K562 (cell line): ENCODE measurements around the gene RAD51AP1. TPM values are rescaled to one million over a fixed set of nuclear protein-coding genes. Genes with fewer than 3 reads are reported as not detected.
A peak's percentile ranks its signal among the peaks of the same experiment; 100 is the strongest.

Experiments
- ATAC-seq: fragments of 200-7000 bp; cut with Tn5 transposase; 3 replicates; pipeline ENCODE4 v1.9.1; 2020; ENCODE audit warnings: moderate library complexity
- BruUV-seq: library from RNA; stranded (reverse); fragments of 400-500 nt; replicated peaks from 2 replicates; lab custom pipeline; 2021; lab: Mats Ljungman, UMichigan
- CTCF ChIA-PET: fragments of 300-600 bp; formaldehyde crosslinking; extraction: SDS; loops from one replicate; lab custom pipeline; 2021; ENCODE audit warnings: low intra/inter-chr PET ratio; lab: Yijun Ruan, JAX
- POLR2A ChIA-PET: fragments of 300-600, 350-650 bp; sonication (Branson Sonifier 250); formaldehyde crosslinking; extraction: SDS; loops from one replicate; lab custom pipeline; 2021; ENCODE audit warnings: antibody characterized with exemption, inconsistent platforms; lab: Yijun Ruan, JAX
- DNase-seq, 4 experiments: peaks; one replicate each; pipeline versions ENCODE4 v3.0.0 to v3.0.0-alpha.2; 2011 to 2018; ENCODE audit warnings: low spot score in 3 of 4, mixed read lengths in 3 of 4; ENCODE audit errors: extremely low read depth in 1 of 4
- FAIRE-seq: peaks from 2 replicates; lab custom pipeline; 2011; peaks lifted over from hg19 to GRCh38; lab: Jason Lieb, UNC
- H2AFZ ChIP-seq: 2 replicates; pipeline ENCODE4 v1.6.0; 2011; ENCODE audit warnings: low read depth, low read length, control low read depth, inconsistent platforms
- H3K27ac ChIP-seq: fragments of 200-600 bp; 3 replicates; pipeline ENCODE4 v1.8.0; 2011; ENCODE audit warnings: low read depth, mild to moderate bottlenecking, control low read depth, inconsistent platforms, low read length, moderate library complexity, mixed read lengths; ENCODE audit errors: extremely low read depth
- H3K27me3 ChIP-seq, 2 experiments: fragments of 300-600 bp in 1 of 2; 2 replicates in 1 of 2; 3 replicates in 1 of 2; pipeline versions ENCODE4 v1.6.0 to v1.8.0; 2011; ENCODE audit warnings: inconsistent platforms in 2 of 2, low read length in 2 of 2, mild to moderate bottlenecking in 1 of 2, mixed read lengths in 1 of 2, moderate library complexity in 1 of 2; ENCODE audit not compliant: control insufficient read depth in 2 of 2, insufficient read depth in 2 of 2
- H3K36me3 ChIP-seq: fragments of 300-600 bp; 3 replicates; pipeline ENCODE4 v1.8.0; 2011; ENCODE audit warnings: mild to moderate bottlenecking, low read length, inconsistent platforms; ENCODE audit not compliant: control insufficient read depth, insufficient read depth
- H3K4me1 ChIP-seq, 2 experiments: fragments of 200-600 bp in 1 of 2; replicated peaks in 1 of 2; 2 replicates in 1 of 2; 3 replicates in 1 of 2; pipeline versions ENCODE4 v1.5.1 to v1.8.0; 2011; ENCODE audit warnings: inconsistent platforms in 2 of 2, low read length in 2 of 2, mild to moderate bottlenecking in 1 of 2, mixed read lengths in 1 of 2, moderate library complexity in 1 of 2; ENCODE audit not compliant: control insufficient read depth in 2 of 2, insufficient read depth in 2 of 2
- H3K4me2 ChIP-seq: 2 replicates; pipeline ENCODE4 v1.6.1; 2011; ENCODE audit warnings: low read length, control low read depth, inconsistent platforms, mixed read lengths; ENCODE audit not compliant: insufficient read depth
- H3K4me3 ChIP-seq: fragments of 200-600 bp; sonication (generic), shearing (Covaris generic); 2 replicates; pipeline ENCODE4 v1.5.1; 2016; ENCODE audit warnings: control low read depth, inconsistent platforms
- H3K79me2 ChIP-seq: fragments of 200-600 bp; 3 replicates; pipeline ENCODE4 v1.8.0; 2011; ENCODE audit warnings: low read length, inconsistent platforms; ENCODE audit not compliant: control insufficient read depth, insufficient read depth
- H3K9ac ChIP-seq, 2 experiments: 2 replicates each; pipeline versions ENCODE4 v1.6.0 to v1.6.1; 2011; ENCODE audit warnings: low read depth in 2 of 2, low read length in 2 of 2, control low read depth in 1 of 2, inconsistent platforms in 1 of 2, mild to moderate bottlenecking in 1 of 2, mixed read lengths in 1 of 2; ENCODE audit not compliant: insufficient read depth in 1 of 2
- H3K9me1 ChIP-seq: one replicate; pipeline ENCODE4 v1.6.0; 2011; ENCODE audit warnings: inconsistent platforms, mild to moderate bottlenecking, low read length, moderate library complexity; ENCODE audit not compliant: control insufficient read depth, insufficient read depth
- H3K9me3 ChIP-seq: replicated peaks from 2 replicates; pipeline ENCODE4 v1.5.1; 2011; ENCODE audit warnings: low read depth, low read length, inconsistent platforms; ENCODE audit not compliant: control insufficient read depth, insufficient read depth
- H4K20me1 ChIP-seq: replicated peaks from 2 replicates; pipeline ENCODE4 v1.6.1; 2011; ENCODE audit warnings: low read length, inconsistent platforms, mixed read lengths; ENCODE audit not compliant: control insufficient read depth, insufficient read depth
- BRD9 ChIP-seq: fragments of 450-650 bp; IDR thresholded peaks from 2 replicates; pipeline ENCODE4 v1.6.1; 2018; ENCODE audit warnings: low read depth; ENCODE audit not compliant: partially characterized antibody
- FOS ChIP-seq: IDR thresholded peaks from 3 replicates; pipeline ENCODE4 v1.6.1; 2011; ENCODE audit not compliant: insufficient read length; ENCODE audit errors: extremely low read depth
- NR2C2 ChIP-seq, 2 experiments: fragments of 200-800 bp in 1 of 2; sonication (Bioruptor generic) in 1 of 2; sonication (generic) in 1 of 2; formaldehyde crosslinking in 1 of 2; IDR thresholded peaks; 2 replicates each; pipeline versions ENCODE4 v1.6.1 to v1.8.0; 2016 to 2022; ENCODE audit warnings: mild to moderate bottlenecking in 1 of 2, missing compliant biosample characterization in 1 of 2, missing genetic modification characterization in 1 of 2, missing genetic modification reagents in 1 of 2
- RCOR1 ChIP-seq, 2 experiments: IDR thresholded peaks; 2 replicates each; pipeline ENCODE4 v1.6.1; 2012; ENCODE audit warnings: low read depth in 2 of 2, low read length in 2 of 2, borderline replicate concordance in 1 of 2, improper control_type of control experiment in 1 of 2
- ZNF347 ChIP-seq: fragments of 450-650 bp; formaldehyde crosslinking; IDR thresholded peaks from 2 replicates; pipeline ENCODE4 v1.4.0; 2020; ENCODE audit warnings: low read depth, mild to moderate bottlenecking, moderate library complexity
- ZNF408 ChIP-seq: fragments of 250-450 bp; sonication (Bioruptor Pico); IDR thresholded peaks from 2 replicates; pipeline ENCODE4 v1.4.0; 2020; ENCODE audit warnings: low read depth, mild to moderate bottlenecking, moderate library complexity
- ZZZ3 ChIP-seq: fragments of 450-650 bp; IDR thresholded peaks from 2 replicates; pipeline ENCODE4 v1.6.1; 2016; ENCODE audit warnings: antibody characterized with exemption, mild to moderate bottlenecking, moderate library complexity
- WGBS: fragments of 100-300 bp; shearing (Covaris generic); methylation state at CpG from one replicate; pipeline ENCODE4 v1.1.6; 2016; ENCODE audit warnings: low coverage, mixed read lengths; ENCODE audit not compliant: insufficient coverage; ENCODE audit errors: missing lambda C conversion rate; 5-methylcytosine and 5-hydroxymethylcytosine counted together
- in situ Hi-C: fragments of 300-500 bp; cut with MboI; formaldehyde crosslinking; loops from 4 replicates; pipeline ENCODE4 v1.15.0; 2018; ENCODE audit warnings: inconsistent platforms, mixed read lengths
- intact Hi-C: fragments of 100-400 bp; cut with micrococcal nuclease; formaldehyde crosslinking; loops from 2 replicates; pipeline ENCODE4 v1.14.2; 2022
- polyA plus RNA-seq, 8 experiments: library from polyadenylated mRNA; depleted of rRNA in 4 of 8; stranded (reverse) in 5 of 8; unstranded in 3 of 8; fragments of >200 nt; fragmentation: Nextera tagmentation in 2 of 8; fragmentation: Illumina TruSeq in 1 of 8; extraction: Ambion mirVana in 2 of 8; extraction: Trizol in 1 of 8; gene quantifications; 2 replicates each; pipeline versions ENCODE4 v1.2.1 to v1.2.3, GENCODE V29; 2011 to 2014; ENCODE audit warnings: inconsistent platforms in 1 of 8, missing spikeins in 1 of 8
- total RNA-seq, 7 experiments: library from RNA; depleted of rRNA in 6 of 7; stranded (reverse); fragments of >200 nt in 6 of 7; fragmentation: Illumina TruSeq in 2 of 7; extraction: Trizol in 2 of 7; gene quantifications; 2 replicates each; pipeline versions ENCODE4 v1.2.1 to v1.2.3, GENCODE V29; 2011 to 2021; ENCODE audit warnings: low replicate concordance in 1 of 7

RAD51AP1 gene
- total and polyA plus RNA-seq, 9 of the 15 experiments (the other 6 are each of a cell fraction or from before 2014, with no cell fraction given) = 43.8 to 111 (median 89.1) TPM

GRCh38 chr12:4587108-4587507 lies 48.4 kb downstream of the RAD51AP1 start:
- DNase-seq (no peak), FAIRE-seq (no peak), ATAC-seq (no peak)
- BruUV-seq = no TSS peak
- ChIA-PET CTCF (no interaction called here), POLR2A (no interaction called here)
- Histone ChIP-seq H3K36me3 (no peaks in the 10 kb centered on the region), H3K9ac (no peak overlapping the region), H3K9me1 (no peaks in the 10 kb centered on the region), H3K27ac (no peak overlapping the region), H3K4me3 (no peak overlapping the region), H3K4me1 (no peaks in the 10 kb centered on the region), H4K20me1 (no peaks in the 10 kb centered on the region), H3K27me3 (peaks cover 2 to 26% of the 10 kb centered on the region in 2 experiments; a peak in 3 of 5 replicates), H3K79me2 (no peaks in the 10 kb centered on the region), H2AFZ (peak overlapping the region; percentile 23; the same call in 1 of the 2 replicates), H3K4me2 (no peak overlapping the region), H3K9me3 (no peaks in the 10 kb centered on the region)
- WGBS = 6% methylated on average over 6 of the region's 9 CpGs
- in situ Hi-C loops = no loop called here
- intact Hi-C loops = no loop called here
- TF ChIP-seq ZZZ3 (no peak), FOS (no peak), NR2C2 (CRISPR knock-in tag; IDR thresholded peaks at IDR 0.05) (no peak), NR2C2 (tag; IDR thresholded peaks at IDR 0.05) (no peak), RCOR1 (IDR thresholded peaks at IDR 0.05; ENCODE audit: borderline replicate concordance in 1 of 2, low read depth in 2 of 2, low read length in 2 of 2) (no peak), ZNF408 (CRISPR knock-in tag) (no peak), ZNF347 (CRISPR knock-in tag) (no peak), BRD9 (no peak)
